IMR-90 (cell line): Measurements from ENCODE around the gene HNRNPAB. TPM values are rescaled to one million over a fixed set of nuclear protein-coding genes. Genes with fewer than 3 reads are reported as not detected.
A peak's percentile ranks its signal among the peaks of the same experiment; 100 is the strongest.

Source experiments
- ATAC-seq: fragments of 200-7000 bp; cut with Tn5 transposase; 2 replicates; pipeline ENCODE4 v1.9.1; 2020; ENCODE audit warnings: low read depth, mild to moderate bottlenecking, moderate library complexity
- BruUV-seq: library from RNA; stranded (reverse); fragments of 400-500 nt; replicated peaks from 2 replicates; lab custom pipeline; 2021; lab: Mats Ljungman, UMichigan
- CTCF ChIA-PET: fragments of 300-600 bp; formaldehyde crosslinking; extraction: SDS; loops from one replicate; lab custom pipeline; 2021; ENCODE audit warnings: antibody characterized with exemption; lab: Yijun Ruan, JAX
- POLR2A ChIA-PET: fragments of 300-600 bp; sonication (Branson Sonifier 250); formaldehyde crosslinking; loops from one replicate; lab custom pipeline; 2022; ENCODE audit warnings: antibody characterized with exemption; ENCODE audit not compliant: unreplicated experiment; lab: Charles Lee
- DNase-seq: peaks from one replicate; pipeline ENCODE4 v3.0.0; 2013
- H2AFZ ChIP-seq: replicated peaks from 2 replicates; pipeline ENCODE3; 2013; ENCODE audit warnings: low read length, mild to moderate bottlenecking; ENCODE audit not compliant: poor library complexity
- H2AK5ac ChIP-seq: 2 replicates; pipeline ENCODE4 v1.6.1; 2013; ENCODE audit warnings: low read depth, low read length, inconsistent platforms
- H2AK9ac ChIP-seq: replicated peaks from 2 replicates; pipeline ENCODE3; 2013; ENCODE audit warnings: mild to moderate bottlenecking, low read depth, low read length, moderate library complexity; ENCODE audit not compliant: poor library complexity
- H2BK120ac ChIP-seq: 2 replicates; pipeline ENCODE4 v1.6.1; 2013; ENCODE audit warnings: low read depth, low read length, inconsistent platforms
- H2BK15ac ChIP-seq: 3 replicates; pipeline ENCODE4 v1.6.1; 2013; ENCODE audit warnings: low read depth, low read length, inconsistent platforms
- H2BK20ac ChIP-seq: 2 replicates; pipeline ENCODE4 v1.6.1; 2013; ENCODE audit warnings: low read depth, mild to moderate bottlenecking, inconsistent platforms, low read length, moderate library complexity
- H2BK5ac ChIP-seq: 2 replicates; pipeline ENCODE4 v1.6.1; 2013; ENCODE audit warnings: mild to moderate bottlenecking, low read depth, low read length, inconsistent platforms; ENCODE audit not compliant: poor library complexity, severe bottlenecking
- H3K14ac ChIP-seq: replicated peaks from 2 replicates; pipeline ENCODE4 v1.6.1; 2013; ENCODE audit warnings: low read depth, low read length, inconsistent platforms
- H3K18ac ChIP-seq: 2 replicates; pipeline ENCODE4 v1.6.1; 2013; ENCODE audit warnings: low read depth, low read length, control low read depth
- H3K23ac ChIP-seq: 2 replicates; pipeline ENCODE4 v1.6.1; 2013; ENCODE audit warnings: low read depth, low read length, inconsistent platforms
- H3K27ac ChIP-seq: 2 replicates; pipeline ENCODE4 v1.5.1; 2013; ENCODE audit warnings: mild to moderate bottlenecking, control low read depth, low read length; ENCODE audit not compliant: insufficient read depth
- H3K27me3 ChIP-seq: 2 replicates; pipeline ENCODE4 v1.6.1; 2013; ENCODE audit warnings: low read length; ENCODE audit not compliant: control insufficient read depth, insufficient read depth
- H3K36me3 ChIP-seq: 2 replicates; pipeline ENCODE4 v1.6.1; 2013; ENCODE audit warnings: low read length, mixed read lengths; ENCODE audit not compliant: control insufficient read depth, insufficient read depth
- H3K4ac ChIP-seq: 2 replicates; pipeline ENCODE4 v1.6.1; 2013; ENCODE audit warnings: low read depth, low read length, inconsistent platforms
- H3K4me1 ChIP-seq: 2 replicates; pipeline ENCODE4 v1.6.1; 2013; ENCODE audit warnings: low read length, mixed read lengths; ENCODE audit not compliant: control insufficient read depth, insufficient read depth
- H3K4me2 ChIP-seq: 2 replicates; pipeline ENCODE4 v1.6.1; 2013; ENCODE audit warnings: low read depth, mild to moderate bottlenecking, control low read depth, low read length, moderate library complexity
- H3K4me3 ChIP-seq: 2 replicates; pipeline ENCODE4 v1.5.1; 2013; ENCODE audit warnings: low read depth, mild to moderate bottlenecking, control low read depth, low read length, moderate library complexity; ENCODE audit not compliant: insufficient read depth
- H3K56ac ChIP-seq: 2 replicates; pipeline ENCODE4 v1.6.1; 2013; ENCODE audit warnings: low read length, inconsistent platforms; ENCODE audit not compliant: insufficient read depth; ENCODE audit errors: extremely low read depth
- H3K79me1 ChIP-seq, 2 experiments: 2 replicates each; pipeline ENCODE4 v1.6.1; 2013; ENCODE audit warnings: low read length in 2 of 2, inconsistent platforms in 1 of 2, low read depth in 1 of 2
- H3K9ac ChIP-seq: 2 replicates; pipeline ENCODE4 v1.6.1; 2013; ENCODE audit warnings: low read depth, low read length, control low read depth
- H3K9me1 ChIP-seq: 2 replicates; pipeline ENCODE4 v1.6.1; 2013; ENCODE audit warnings: low read length, inconsistent platforms; ENCODE audit not compliant: insufficient read depth
- H3K9me3 ChIP-seq: 2 replicates; pipeline ENCODE4 v1.6.1; 2013; ENCODE audit warnings: low read length; ENCODE audit not compliant: control insufficient read depth, insufficient read depth
- H4K20me1 ChIP-seq: 2 replicates; pipeline ENCODE4 v1.6.1; 2013; ENCODE audit warnings: low read length, inconsistent platforms; ENCODE audit not compliant: insufficient read depth
- H4K5ac ChIP-seq: 2 replicates; pipeline ENCODE4 v1.6.1; 2013; ENCODE audit warnings: mild to moderate bottlenecking, low read depth, low read length, control low read depth
- H4K8ac ChIP-seq, 2 experiments: 2 replicates each; pipeline ENCODE4 v1.6.1; 2013; ENCODE audit warnings: low read depth in 2 of 2, low read length in 2 of 2, control low read depth in 1 of 2, inconsistent platforms in 1 of 2
- H4K91ac ChIP-seq: 2 replicates; pipeline ENCODE4 v1.6.1; 2013; ENCODE audit warnings: low read depth, low read length, inconsistent platforms; ENCODE audit not compliant: insufficient read depth
- BHLHE40 ChIP-seq: fragments of 150-350 bp; IDR thresholded peaks from 2 replicates; pipeline ENCODE4 v1.6.1; 2016; ENCODE audit warnings: mild to moderate bottlenecking, low read depth, low read length
- CEBPB ChIP-seq: IDR thresholded peaks from 2 replicates; pipeline ENCODE4 v1.6.1; 2012; ENCODE audit warnings: low read depth, low read length, improper control_type of control experiment
- CHD1 ChIP-seq: IDR thresholded peaks from 2 replicates; pipeline ENCODE4 v1.6.1; 2012; ENCODE audit warnings: low read depth, low read length, improper control_type of control experiment
- CTCF ChIP-seq: conservative IDR thresholded peaks from 2 replicates; pipeline ENCODE4 v1.5.1; 2012; ENCODE audit warnings: mild to moderate bottlenecking, low read depth, low read length, improper control_type of control experiment
- ELK1 ChIP-seq: fragments of 150-350 bp; IDR thresholded peaks from 2 replicates; pipeline ENCODE4 v1.6.1; 2016; ENCODE audit warnings: low read depth, mild to moderate bottlenecking, low read length, moderate library complexity, borderline replicate concordance
- MAFK ChIP-seq: IDR thresholded peaks from 2 replicates; pipeline ENCODE4 v1.6.1; 2012; ENCODE audit warnings: low read depth, low read length, improper control_type of control experiment
- MAZ ChIP-seq: IDR thresholded peaks from 2 replicates; pipeline ENCODE4 v1.6.1; 2012; ENCODE audit warnings: low read depth, mild to moderate bottlenecking, low read length, improper control_type of control experiment, moderate library complexity, borderline replicate concordance
- MXI1 ChIP-seq: IDR thresholded peaks from 2 replicates; pipeline ENCODE4 v1.6.1; 2012; ENCODE audit warnings: low read depth, mild to moderate bottlenecking, low read length, moderate library complexity, borderline replicate concordance
- NFE2L2 ChIP-seq: fragments of 150-350 bp; IDR thresholded peaks from 2 replicates; pipeline ENCODE4 v1.6.1; 2016; ENCODE audit warnings: low read depth, mild to moderate bottlenecking, low read length
- POLR2A ChIP-seq: IDR thresholded peaks from 2 replicates; pipeline ENCODE4 v1.6.1; 2012; ENCODE audit warnings: mild to moderate bottlenecking, low read depth, low read length
- RAD21 ChIP-seq: IDR thresholded peaks from 2 replicates; pipeline ENCODE4 v1.6.1; 2012; ENCODE audit warnings: low read length, improper control_type of control experiment
- RCOR1 ChIP-seq: IDR thresholded peaks from 2 replicates; pipeline ENCODE4 v1.6.1; 2012; ENCODE audit warnings: mild to moderate bottlenecking, low read length, improper control_type of control experiment; ENCODE audit not compliant: insufficient replicate concordance
- RFX5 ChIP-seq: IDR thresholded peaks from 2 replicates; pipeline ENCODE4 v1.8.0; 2012; ENCODE audit warnings: low read depth, mild to moderate bottlenecking, low read length, moderate library complexity
- SMC3 ChIP-seq: fragments of 150-350 bp; IDR thresholded peaks from 2 replicates; pipeline ENCODE4 v1.6.1; 2016; ENCODE audit warnings: low read depth, mild to moderate bottlenecking, antibody characterized with exemption, low read length, moderate library complexity
- USF2 ChIP-seq: fragments of 150-350 bp; IDR thresholded peaks from 2 replicates; pipeline ENCODE4 v1.6.1; 2017; ENCODE audit warnings: mild to moderate bottlenecking, antibody characterized with exemption, low read length, low read depth
- WGBS, 2 experiments: methylation state at CpG; one replicate each; pipeline versions ENCODE4 v1.1.5 to v1.1.7; 2013; ENCODE audit warnings: missing lambda C conversion rate in 2 of 2; ENCODE audit not compliant: insufficient read length in 1 of 2; ENCODE audit errors: extremely low coverage in 2 of 2; 5-methylcytosine and 5-hydroxymethylcytosine counted together
- dilution Hi-C: fragments of 300-500 bp; cut with HindIII; formaldehyde crosslinking; loops from one replicate; pipeline ENCODE4 v1.14.3; 2018; ENCODE audit warnings: low sequenced_read_pairs; ENCODE audit not compliant: unreplicated experiment
- in situ Hi-C: fragments of 300-500 bp; cut with MboI; formaldehyde crosslinking; loops from 3 replicates; pipeline ENCODE4 v1.14.3; 2019; ENCODE audit warnings: low sequenced_read_pairs, inconsistent platforms, mixed read lengths
- intact Hi-C: fragments of 100-400 bp; cut with micrococcal nuclease; formaldehyde crosslinking; loops from 2 replicates; pipeline ENCODE4 v1.10.0; 2022
- polyA plus RNA-seq, 3 experiments: library from polyadenylated mRNA; depleted of rRNA; stranded (reverse); fragments of >200 nt; gene quantifications; 2 replicates each; pipeline ENCODE4 v1.2.3, GENCODE V29; 2012; ENCODE audit warnings: low replicate concordance in 1 of 3
- total RNA-seq: library from RNA; depleted of rRNA; stranded (reverse); fragments of >200 nt; gene quantifications from 2 replicates; pipeline ENCODE4 v1.2.3, GENCODE V29; 2012

HNRNPAB gene
- total and polyA plus RNA-seq, 2 of the 4 experiments (the other 2 are of a cell fraction), result 32.1 to 128 TPM

GRCh38 chr5:178231539-178232123 lies 27.3 kb downstream of the HNRNPAB start:
- H3K9me1 ChIP-seq, result peaks cover 20% of the 10 kb centered on the region
- dilution Hi-C loops, result no loop called here
- H3K4me1 ChIP-seq, result peaks cover 9% of the 10 kb centered on the region
- ChIA-PET POLR2A (no interaction called here), CTCF (no interaction called here)
- DNase-seq, result no peak
- peak overlapping the region; percentile 95 for H3K14ac ChIP-seq
- peak overlapping the region; percentile 92 for H3K4ac ChIP-seq
- H2BK20ac ChIP-seq, result no peak overlapping the region
- peak overlapping the region; percentile 36 for H2BK5ac ChIP-seq
- H3K27me3 ChIP-seq, result no peaks in the 10 kb centered on the region
- H2BK15ac ChIP-seq, result no peak overlapping the region
- intact Hi-C loops, result loop anchor here (1.0 to 5.0 kb wide), 2 partner anchors 27 to 396 kb away; partner anchors contain the start of genes CLK4 and HNRNPAB
- H3K23ac ChIP-seq, result peak overlapping the region; percentile 59
- no peak overlapping the region for H2BK120ac ChIP-seq
- in situ Hi-C loops, result no loop called here
- H2AK9ac ChIP-seq, result peak overlapping the region; percentile 98
- H3K36me3 ChIP-seq, result peaks cover 30% of the 10 kb centered on the region
- 38% methylated on average over 4 of the region's 21 CpGs; no CpG with 5 or more reads in 1 of the 2 experiments for WGBS, 2 experiments
- peak overlapping the region; percentile 64 for H2AK5ac ChIP-seq
- H3K4me3 ChIP-seq, result peak overlapping the region; percentile 72
- ATAC-seq, result no peak; the same call in 1 of the 2 replicates
- H3K27ac ChIP-seq, result peak overlapping the region; percentile 69
- H3K9ac ChIP-seq, result peak overlapping the region; percentile 80
- BruUV-seq, result no TSS peak
- 0 out of 2 replicates have a peak, but pooled peaks cover 2% of the 10 kb centered on the region for H3K9me3 ChIP-seq
- H4K5ac ChIP-seq, result peak overlapping the region; percentile 66
- peak overlapping the region; percentile 77 to 99; a peak in 3 of 4 replicates for H4K8ac ChIP-seq
- peak overlapping the region; percentile 96 for H2AFZ ChIP-seq
- H4K91ac ChIP-seq, result peak overlapping the region; percentile 78; the same call in 1 of the 2 replicates
- H3K79me1 ChIP-seq, result peaks cover 21 to 51% of the 10 kb centered on the region in 2 experiments
- no peak overlapping the region for H3K56ac ChIP-seq
- H3K18ac ChIP-seq, result peak overlapping the region; percentile 20; the same call in 1 of the 2 replicates
- peak overlapping the region; percentile 90 for H3K4me2 ChIP-seq
- H4K20me1 ChIP-seq, result peaks cover 6% of the 10 kb centered on the region; the same call in 1 of the 2 replicates
- TF ChIP-seq CEBPB (no peak), RFX5 (no peak), USF2 (no peak), ELK1 (no peak), RCOR1 (no peak), CHD1 (no peak), CTCF (no peak), POLR2A (no peak), MXI1 (no peak), RAD21 (no peak), MAFK (no peak), BHLHE40 (no peak), NFE2L2 (no peak), MAZ (no peak), SMC3 (no peak)
